GM10248 (cell line): ENCODE measurements around the gene KNL1.
"Not testable (repeated sequence)": the region's sequence is repeated elsewhere in the genome, so short reads cannot be mapped to it uniquely, and the experiment has no call there.

Experiments
- CTCF ChIA-PET: fragments of 300-600 bp; sonication (Branson Sonifier 250); formaldehyde crosslinking; extraction: SDS; loops from one replicate; lab custom pipeline; 2021; ENCODE audit warnings: antibody characterized with exemption; lab: Yijun Ruan, JAX
- POLR2A ChIA-PET: fragments of 350-650 bp; sonication (Branson Sonifier 250); formaldehyde crosslinking; extraction: SDS; loops from one replicate; lab custom pipeline; 2020; ENCODE audit warnings: antibody characterized with exemption; lab: Yijun Ruan, JAX
- DNase-seq: peaks from one replicate; pipeline ENCODE4 v3.0.0; 2012; ENCODE audit errors: extremely low spot score
- TF ChIP-seq, protein P1 (sequence below): IDR thresholded peaks from 2 replicates; pipeline ENCODE4 v1.5.1; 2012; ENCODE audit warnings: mild to moderate bottlenecking, low read depth; ENCODE audit errors: extremely low read depth, missing control alignments, control extremely low read depth

KNL1 gene

GRCh38 chr15:40680151-40680550, 86.1 kb downstream of the KNL1 start:
- POLR2A ChIA-PET = no interaction called here
- CTCF ChIA-PET = interaction anchor here (0.9 to 5.7 kb wide), 13 partner anchors 9 to 214 kb away, joined by 3 to 30 read pairs (median 4); partner anchors contain the start of genes RAD51, RPUSD2 and VPS18
- TF ChIP-seq, protein P1, sequence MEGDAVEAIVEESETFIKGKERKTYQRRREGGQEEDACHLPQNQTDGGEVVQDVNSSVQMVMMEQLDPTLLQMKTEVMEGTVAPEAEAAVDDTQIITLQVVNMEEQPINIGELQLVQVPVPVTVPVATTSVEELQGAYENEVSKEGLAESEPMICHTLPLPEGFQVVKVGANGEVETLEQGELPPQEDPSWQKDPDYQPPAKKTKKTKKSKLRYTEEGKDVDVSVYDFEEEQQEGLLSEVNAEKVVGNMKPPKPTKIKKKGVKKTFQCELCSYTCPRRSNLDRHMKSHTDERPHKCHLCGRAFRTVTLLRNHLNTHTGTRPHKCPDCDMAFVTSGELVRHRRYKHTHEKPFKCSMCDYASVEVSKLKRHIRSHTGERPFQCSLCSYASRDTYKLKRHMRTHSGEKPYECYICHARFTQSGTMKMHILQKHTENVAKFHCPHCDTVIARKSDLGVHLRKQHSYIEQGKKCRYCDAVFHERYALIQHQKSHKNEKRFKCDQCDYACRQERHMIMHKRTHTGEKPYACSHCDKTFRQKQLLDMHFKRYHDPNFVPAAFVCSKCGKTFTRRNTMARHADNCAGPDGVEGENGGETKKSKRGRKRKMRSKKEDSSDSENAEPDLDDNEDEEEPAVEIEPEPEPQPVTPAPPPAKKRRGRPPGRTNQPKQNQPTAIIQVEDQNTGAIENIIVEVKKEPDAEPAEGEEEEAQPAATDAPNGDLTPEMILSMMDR = no peak
- no peak for DNase-seq

DNA sequence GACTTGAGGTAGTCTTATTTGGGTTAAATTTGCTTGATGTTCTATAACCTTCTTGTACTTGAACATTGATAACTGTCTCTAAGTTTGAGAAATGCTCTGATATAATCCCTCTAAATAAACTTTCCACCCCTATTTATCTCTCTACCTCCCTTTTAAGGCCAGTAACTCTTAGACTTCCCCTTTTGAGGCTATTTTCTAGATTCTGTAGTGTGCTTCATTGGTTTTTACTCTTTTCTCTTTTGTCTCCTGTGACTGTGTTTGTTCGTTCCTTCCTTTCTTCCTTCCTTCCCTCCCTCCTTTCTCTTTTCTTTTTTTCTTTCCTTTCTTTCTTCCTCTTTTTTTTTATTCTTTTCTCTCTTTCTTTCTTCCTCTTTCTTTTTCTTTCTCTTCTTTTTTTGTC, 86.9 kb downstream of the KNL1 start:
- CTCF ChIA-PET = interaction anchor here (0.9 to 5.7 kb wide), 7 partner anchors 13 to 134 kb away, joined by 3 to 24 read pairs (median 4); partner anchors contain the start of gene RPUSD2
- DNase-seq, POLR2A ChIA-PET: not testable (repeated sequence)

DNA sequence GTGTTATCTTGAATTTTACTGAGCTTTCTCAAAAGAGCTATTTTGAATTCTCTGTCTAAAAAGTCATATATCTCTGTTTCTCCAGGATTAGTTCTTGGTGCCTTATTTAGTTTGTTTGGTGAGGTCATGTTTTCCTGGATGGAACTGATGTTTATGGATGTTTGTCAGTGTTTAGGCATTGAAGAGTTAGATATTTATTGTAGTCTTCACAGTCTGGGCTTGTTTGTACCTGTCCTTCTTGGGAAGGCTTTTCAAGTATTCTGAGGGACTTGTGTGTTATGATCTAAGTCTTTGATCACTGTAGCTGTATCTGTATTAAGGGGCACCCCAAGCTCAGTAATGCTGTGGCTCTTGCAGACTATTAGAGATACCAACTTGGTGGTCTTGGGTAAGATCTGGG, 90.3 kb downstream of the KNL1 start:
- ChIA-PET POLR2A (no interaction called here), CTCF (interaction anchor here (0.9 to 1.6 kb wide), 4 partner anchors 8 to 94 kb away, joined by 3 to 6 read pairs (median 3); partner anchors contain the start of gene RAD51)
- DNase-seq = no peak
- TF ChIP-seq, protein P1 = no peak

GRCh38 chr15:40685376-40685775, 91.3 kb downstream of the KNL1 start:
- TF ChIP-seq, protein P1 = no peak
- ChIA-PET CTCF (interaction anchor here (0.9 to 1.6 kb wide), 4 partner anchors 9 to 105 kb away, joined by 3 to 6 read pairs (median 3); partner anchors contain the start of gene RAD51), POLR2A (no interaction called here)
- DNase-seq = no peak

DNA sequence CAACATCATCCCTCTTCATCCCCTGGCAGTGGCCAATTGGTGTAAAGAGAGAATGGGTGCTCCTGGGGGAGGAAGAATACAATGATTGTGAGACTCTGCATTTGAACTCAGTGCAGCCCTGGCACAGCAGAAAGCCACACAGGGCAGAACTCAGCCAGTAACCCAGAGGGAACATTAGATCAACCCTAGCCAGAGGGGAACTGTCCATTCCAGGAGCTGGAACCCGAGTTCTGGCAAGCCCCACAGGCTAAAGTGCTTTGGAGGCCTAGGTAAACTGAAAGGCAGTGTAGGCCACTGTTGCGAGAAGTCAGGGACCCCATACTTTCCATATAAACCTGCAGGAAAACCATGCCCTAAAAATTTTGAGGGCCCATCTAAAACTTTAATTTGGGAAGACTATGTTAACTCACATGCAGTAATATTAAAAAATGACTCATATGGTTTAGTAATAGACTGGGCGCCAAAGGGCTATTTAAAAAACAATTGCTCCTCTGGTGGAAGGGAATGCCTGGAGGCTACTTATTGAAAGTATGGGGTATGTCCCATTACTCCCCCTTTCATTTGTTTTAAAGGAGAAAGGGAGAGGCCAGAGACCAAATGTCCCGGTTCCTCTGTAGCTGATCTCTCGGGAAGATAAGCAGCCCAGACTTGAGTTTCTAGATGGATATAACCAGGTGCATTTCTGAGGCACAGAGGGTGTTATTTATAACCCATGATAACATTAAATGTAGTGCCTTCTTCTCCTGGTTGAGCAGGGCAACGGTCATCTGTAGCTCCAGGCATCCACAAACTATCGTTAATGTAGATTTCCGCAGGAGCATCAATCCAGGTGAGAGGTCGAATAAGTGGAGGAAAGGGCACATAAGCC, 95.1 kb downstream of the KNL1 start:
- CTCF ChIA-PET = no interaction called here
- POLR2A ChIA-PET = no interaction called here
- TF ChIP-seq, protein P1 = no peak
- DNase-seq = no peak

GRCh38 chr15:40691737-40692136, 97.7 kb downstream of the KNL1 start:
- DNase-seq = no peak
- TF ChIP-seq, protein P1 = no peak
- ChIA-PET CTCF (interaction anchor here (4.7 kb wide), 1 partner anchor 13 kb away, joined by 30 read pairs; no protein-coding TSS in a partner anchor), POLR2A (no interaction called here)
